NCI-H146 treated with DMSO at 0.1 percent for 48 hours (cell line): Measurements from ENCODE around the gene NF1.
"Not testable (repeated sequence)": the region's sequence is repeated elsewhere in the genome, so short reads cannot be mapped to it uniquely, and the experiment has no call there.

Experiments used
- DNase-seq: peaks from one replicate; lab custom pipeline; 2025; ENCODE audit not compliant: unreplicated experiment; lab: John Stamatoyannopoulos, UW

The NF1 gene

GRCh38 chr17:31176143-31176542 is 81.4 kb downstream of the NF1 start:
- not testable (repeated sequence) for DNase-seq

GRCh38 chr17:31178951-31179350 is 84.2 kb downstream of the NF1 start:
- DNase-seq = not testable (repeated sequence)

DNA sequence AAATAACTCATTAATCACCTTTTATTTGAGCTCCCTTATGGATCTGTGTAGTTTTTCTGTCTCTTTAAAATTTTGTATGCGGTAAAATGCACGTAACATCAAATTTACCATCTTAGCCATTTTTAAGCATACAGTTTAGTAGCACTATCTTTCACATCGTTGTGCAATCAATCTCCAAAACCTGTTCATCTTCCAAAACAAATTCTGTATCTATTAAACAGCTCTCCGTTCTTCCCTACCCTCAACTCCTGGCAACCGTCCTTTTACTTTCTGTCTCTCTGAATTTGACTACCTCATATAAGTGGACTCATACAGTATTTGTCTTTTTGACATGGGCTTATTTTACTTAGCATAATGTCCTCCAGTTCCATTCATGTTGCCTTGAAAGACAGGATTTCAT is 100.5 kb downstream of the NF1 start:
- no peak for DNase-seq

- DNase-seq = no peak
Measured at GRCh38 chr17:31198026-31198425, 103.2 kb downstream of the NF1 start.

GRCh38 chr17:31198666-31199065 is 103.9 kb downstream of the NF1 start:
- not testable (repeated sequence) for DNase-seq

DNA sequence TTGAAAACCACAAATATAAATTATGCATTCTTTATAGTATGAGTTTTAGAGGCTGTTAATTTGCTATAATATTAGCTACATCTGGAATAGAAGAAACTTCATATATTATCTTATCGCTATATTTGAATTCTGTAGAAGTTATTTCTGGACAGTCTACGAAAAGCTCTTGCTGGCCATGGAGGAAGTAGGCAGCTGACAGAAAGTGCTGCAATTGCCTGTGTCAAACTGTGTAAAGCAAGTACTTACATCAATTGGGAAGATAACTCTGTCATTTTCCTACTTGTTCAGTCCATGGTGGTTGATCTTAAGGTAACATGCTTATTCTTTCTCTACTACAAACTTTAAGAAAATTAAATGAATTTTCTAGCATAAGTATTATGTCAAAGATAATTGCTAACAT is 105.5 kb downstream of the NF1 start:
- no peak for DNase-seq

GRCh38 chr17:31202968-31203367 is 108.2 kb downstream of the NF1 start:
- no peak for DNase-seq

GRCh38 chr17:31211352-31212012 is 116.7 kb downstream of the NF1 start:
- no peak for DNase-seq

DNA sequence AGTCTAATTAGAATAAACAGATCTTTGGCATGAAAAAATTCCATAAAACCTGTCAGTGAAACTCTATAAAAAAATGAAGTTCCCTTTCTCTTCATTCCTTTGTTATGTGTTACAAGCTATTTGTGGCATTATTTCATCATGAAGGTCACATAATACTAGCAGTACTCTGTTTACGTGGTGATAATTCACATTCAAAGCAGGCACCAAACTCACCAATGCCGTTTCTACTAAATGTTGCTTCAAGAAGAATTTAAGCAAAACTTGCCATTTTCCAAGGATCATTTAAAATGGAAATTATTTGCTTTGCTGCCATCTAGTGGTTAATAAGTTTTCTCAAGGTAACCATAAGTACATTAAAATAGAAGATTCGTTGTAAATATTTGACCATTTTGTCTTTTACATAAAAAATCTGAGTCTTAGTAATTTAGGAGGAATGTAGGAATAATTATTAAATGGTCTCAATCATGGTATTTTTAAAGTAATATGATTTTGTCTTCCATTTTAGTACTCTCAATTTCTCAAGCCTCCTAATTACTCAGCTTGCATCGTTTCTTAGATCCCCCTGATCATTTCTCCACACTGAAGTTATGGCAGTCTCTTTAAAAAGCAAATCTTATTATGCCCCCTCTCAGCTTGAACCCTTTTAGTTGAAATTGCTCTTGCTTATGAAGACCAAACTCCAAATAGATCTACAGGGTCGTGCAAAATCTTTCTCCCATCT is 121.4 kb downstream of the NF1 start:
- peak; percentile 7 for DNase-seq

DNA sequence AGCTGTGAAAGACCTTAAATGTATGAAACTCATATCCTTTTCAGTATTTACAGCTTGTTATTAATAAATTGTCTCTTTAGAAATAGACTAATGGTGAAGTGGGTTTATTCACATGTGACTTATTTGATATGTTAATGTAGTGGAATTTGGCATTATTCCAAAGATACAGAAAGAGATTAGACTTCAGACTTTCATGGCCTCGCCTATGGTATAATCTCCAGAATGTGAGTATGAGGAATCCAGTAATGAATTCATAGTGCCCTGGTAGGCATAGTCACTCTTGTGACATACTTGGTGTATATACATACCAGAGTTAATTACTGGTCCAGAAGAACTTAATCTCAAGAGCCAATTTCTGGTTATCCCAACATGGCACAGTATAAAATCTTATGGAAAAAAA is 129.6 kb downstream of the NF1 start:
- no peak for DNase-seq

DNA sequence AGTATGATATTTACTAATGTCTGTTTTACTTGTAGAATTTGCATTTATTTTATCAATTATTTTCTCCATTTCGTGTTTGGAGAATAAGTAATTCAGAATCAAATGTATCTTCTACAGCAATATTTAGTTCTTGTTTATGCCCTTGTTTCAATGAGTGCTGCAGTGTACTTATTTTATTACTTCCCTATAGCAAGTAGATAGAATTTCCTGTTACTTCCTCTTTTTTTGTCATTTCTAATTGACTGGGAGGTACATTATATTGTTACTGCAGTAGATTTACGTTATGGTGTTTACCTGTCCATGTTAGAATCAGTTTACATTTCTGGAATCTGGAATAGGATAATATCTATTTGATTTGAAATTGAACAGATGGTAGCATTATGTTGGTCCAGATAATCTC is 131.1 kb downstream of the NF1 start:
- DNase-seq = no peak

DNA sequence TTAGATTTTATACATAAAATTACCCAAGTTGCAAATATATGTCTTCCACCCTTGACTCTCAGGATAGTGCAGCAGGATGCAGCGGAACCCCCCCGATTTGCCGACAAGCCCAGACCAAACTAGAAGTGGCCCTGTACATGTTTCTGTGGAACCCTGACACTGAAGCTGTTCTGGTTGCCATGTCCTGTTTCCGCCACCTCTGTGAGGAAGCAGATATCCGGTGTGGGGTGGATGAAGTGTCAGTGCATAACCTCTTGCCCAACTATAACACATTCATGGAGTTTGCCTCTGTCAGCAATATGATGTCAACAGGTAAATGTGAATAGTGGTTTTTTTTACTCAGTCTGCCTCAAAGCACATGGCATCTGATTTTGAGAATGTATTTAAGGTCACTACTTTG is 131.6 kb downstream of the NF1 start:
- no peak for DNase-seq

GRCh38 chr17:31226950-31227349 is 132.2 kb downstream of the NF1 start:
- no peak for DNase-seq

GRCh38 chr17:31231852-31232251 is 137.1 kb downstream of the NF1 start:
- no peak for DNase-seq

- DNase-seq = no peak
Measured at GRCh38 chr17:31235110-31235509, 140.3 kb downstream of the NF1 start.

GRCh38 chr17:31236137-31236536 is 141.4 kb downstream of the NF1 start:
- no peak for DNase-seq

GRCh38 chr17:31236712-31237111 is 141.9 kb downstream of the NF1 start:
- no peak for DNase-seq

GRCh38 chr17:31241116-31241515 is 146.3 kb downstream of the NF1 start:
- DNase-seq = no peak

DNA sequence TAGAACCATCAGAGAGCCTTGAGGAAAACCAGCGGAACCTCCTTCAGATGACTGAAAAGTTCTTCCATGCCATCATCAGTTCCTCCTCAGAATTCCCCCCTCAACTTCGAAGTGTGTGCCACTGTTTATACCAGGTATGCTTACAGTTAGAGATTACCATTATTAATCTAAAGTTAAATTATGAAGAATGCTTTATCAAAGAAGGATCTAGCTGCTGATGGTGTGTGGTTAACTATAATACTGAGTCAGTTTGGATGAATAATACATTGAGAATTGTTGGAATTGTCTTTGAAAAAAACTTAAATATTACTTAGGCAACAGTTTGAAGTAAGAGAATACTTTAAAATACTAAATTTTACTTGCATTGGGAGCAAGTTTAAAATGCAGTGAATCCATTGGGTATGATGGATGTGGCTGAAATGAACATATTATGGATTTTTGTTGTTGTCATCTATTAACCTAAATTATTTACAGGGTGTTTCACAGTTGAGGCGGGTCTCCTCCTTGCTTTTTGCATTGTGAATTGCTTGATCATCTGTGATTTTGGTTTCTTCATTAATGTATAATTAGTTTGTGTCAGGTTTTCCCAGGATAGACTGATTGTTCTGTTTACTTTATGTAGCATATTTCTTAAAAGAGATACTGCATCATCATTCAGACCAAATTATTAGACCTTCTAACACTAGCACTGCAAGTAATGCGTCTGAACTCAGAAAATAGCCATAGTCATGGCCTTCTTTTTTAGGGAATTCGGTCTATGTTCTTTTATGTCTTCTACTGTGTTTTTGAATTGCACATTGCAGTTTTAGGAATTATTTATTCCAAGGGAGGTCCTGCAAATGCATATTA is 154.4 kb downstream of the NF1 start:
- no peak for DNase-seq

- DNase-seq = no peak
Measured at GRCh38 chr17:31249835-31250141, 155.0 kb downstream of the NF1 start.

- no peak for DNase-seq
Measured at GRCh38 chr17:31250229-31250628, 155.5 kb downstream of the NF1 start.
